Vagina (tissue), 2 donors: ENCODE data around the gene CPPED1. TPM values are rescaled to one million over a fixed set of nuclear protein-coding genes. Genes with fewer than 3 reads are reported as not detected.

Source experiments
- DNase-seq, 2 donors: peaks; one replicate each; pipeline ENCODE4 v3.0.0-alpha.2; 2017; ENCODE audit errors: extremely low spot score in 2 of 2
- H3K27ac ChIP-seq: fragments of 200-600 bp; sonication (generic); one replicate; pipeline ENCODE4 v1.5.1; 2019
- H3K27me3 ChIP-seq: fragments of 200-600 bp; sonication (generic); one replicate; pipeline ENCODE4 v1.5.1; 2019
- H3K36me3 ChIP-seq, 2 donors: fragments of 200-600 bp; sonication (generic); one replicate each; pipeline ENCODE4 v1.5.1; 2017 to 2019
- H3K4me1 ChIP-seq: fragments of 200-600 bp; sonication (generic); one replicate; pipeline ENCODE4 v1.5.1; 2019
- H3K4me3 ChIP-seq, 2 donors: fragments of 200-600 bp; sonication (generic); 1 replicate in 1 of 2; 2 replicates in 1 of 2; pipeline ENCODE4 v1.5.1; 2016 to 2019
- H3K9me3 ChIP-seq: fragments of 200-600 bp; sonication (generic); one replicate; pipeline ENCODE4 v1.5.1; 2019
- POLR2A ChIP-seq, 2 donors: fragments of 450-650 bp; IDR thresholded peaks; one replicate each; pipeline ENCODE4 v1.6.1; 2017; ENCODE audit warnings: antibody characterized with exemption in 2 of 2, mild to moderate bottlenecking in 2 of 2, moderate library complexity in 2 of 2
- POLR2AphosphoS5 ChIP-seq, 2 donors: sonication (generic); formaldehyde crosslinking; IDR thresholded peaks; one replicate each; pipeline ENCODE4 v1.9.0; 2017; ENCODE audit warnings: antibody characterized with exemption in 2 of 2, mild to moderate bottlenecking in 2 of 2, low read depth in 1 of 2; ENCODE audit not compliant: insufficient read depth in 1 of 2
- intact Hi-C: fragments of 100-400 bp; cut with DNase I; formaldehyde crosslinking; loops from one replicate; pipeline ENCODE4 v1.15.1; 2023
- total RNA-seq: library from RNA; depleted of rRNA; stranded (reverse); fragments of >200 nt; gene quantifications from one replicate; pipeline ENCODE4 v1.2.3, GENCODE V29; 2016
- TF ChIP-seq, protein P1 (sequence below), 3 experiments: fragments of 450-650 bp in 2 of 3; fragments of 200-600 bp in 1 of 3; sonication (generic) in 1 of 3; IDR thresholded peaks; one replicate each; pipeline ENCODE4 v1.5.1; 2017 to 2019; ENCODE audit warnings: antibody characterized with exemption in 3 of 3, mild to moderate bottlenecking in 2 of 3, moderate library complexity in 2 of 3

Gene CPPED1
- total RNA-seq, 1 donor from 2014 or later: 15.2 TPM

DNA sequence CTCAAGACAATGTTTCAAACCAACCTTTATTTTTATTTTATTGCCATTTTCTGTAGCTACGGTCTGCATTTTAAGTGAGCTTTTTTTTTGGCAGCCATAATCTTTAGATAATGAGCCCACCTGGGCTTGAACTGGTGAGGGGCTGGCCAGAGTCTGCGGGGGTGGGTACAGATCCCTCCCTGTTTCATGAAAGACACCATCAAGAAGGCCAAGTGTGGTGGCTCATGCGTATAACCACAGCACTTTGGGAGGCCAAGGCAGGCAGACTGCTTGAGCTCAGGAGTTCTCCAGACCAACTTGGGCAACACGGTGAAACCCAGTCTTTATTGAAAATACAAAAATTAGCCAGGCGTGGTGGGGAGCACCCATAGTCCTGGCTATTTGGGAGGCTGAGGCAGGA lies 113.7 kb downstream of the CPPED1 start:
- intact Hi-C loops: no loop called here

DNA sequence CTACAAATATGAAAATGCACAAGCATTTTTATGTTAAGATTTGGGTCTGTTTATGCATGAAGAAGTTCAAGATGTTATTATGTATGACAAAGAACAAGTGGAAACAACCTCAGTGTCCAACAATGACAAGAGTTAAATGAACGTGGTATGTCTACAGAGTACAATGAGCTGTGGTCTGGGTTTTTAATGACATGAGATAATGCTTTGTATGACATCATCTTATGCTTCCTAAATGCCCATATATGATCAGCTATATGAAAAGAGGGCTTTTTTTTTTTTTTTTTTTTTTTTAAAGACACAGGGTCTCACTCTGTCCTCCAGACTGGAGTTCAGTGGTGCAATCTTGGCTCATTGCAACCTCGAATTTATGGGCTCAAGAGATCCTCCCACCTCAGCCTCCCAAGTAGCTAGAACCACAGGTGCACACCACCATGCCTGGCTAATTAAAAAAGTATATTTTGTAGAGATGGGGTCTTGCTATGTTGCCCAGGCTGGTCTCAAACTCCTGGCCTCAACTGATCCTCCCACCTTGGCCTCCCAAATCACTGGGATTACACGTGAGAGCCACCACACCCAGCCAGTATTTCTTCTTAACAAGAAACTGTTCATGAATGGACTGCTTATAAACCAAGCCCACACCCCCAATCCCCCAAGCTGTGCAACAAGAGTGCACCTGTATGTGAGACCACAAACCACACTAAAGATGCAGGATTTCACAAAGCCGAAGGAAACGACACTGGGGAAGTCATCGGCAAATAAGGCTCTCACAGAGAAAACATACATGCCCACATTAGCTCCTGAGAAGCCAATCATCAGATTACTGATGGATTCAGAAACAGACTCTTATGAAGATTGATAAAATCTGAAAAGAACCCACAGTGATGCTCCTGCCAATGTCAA lies 114.5 kb downstream of the CPPED1 start:
- no peak overlapping the region for H3K4me3 ChIP-seq
- no peaks in the 10 kb centered on the region for H3K9me3 ChIP-seq
- H3K36me3 ChIP-seq: no peaks in the 10 kb centered on the region
- no peaks in the 10 kb centered on the region for H3K27me3 ChIP-seq
- TF ChIP-seq, protein P1, sequence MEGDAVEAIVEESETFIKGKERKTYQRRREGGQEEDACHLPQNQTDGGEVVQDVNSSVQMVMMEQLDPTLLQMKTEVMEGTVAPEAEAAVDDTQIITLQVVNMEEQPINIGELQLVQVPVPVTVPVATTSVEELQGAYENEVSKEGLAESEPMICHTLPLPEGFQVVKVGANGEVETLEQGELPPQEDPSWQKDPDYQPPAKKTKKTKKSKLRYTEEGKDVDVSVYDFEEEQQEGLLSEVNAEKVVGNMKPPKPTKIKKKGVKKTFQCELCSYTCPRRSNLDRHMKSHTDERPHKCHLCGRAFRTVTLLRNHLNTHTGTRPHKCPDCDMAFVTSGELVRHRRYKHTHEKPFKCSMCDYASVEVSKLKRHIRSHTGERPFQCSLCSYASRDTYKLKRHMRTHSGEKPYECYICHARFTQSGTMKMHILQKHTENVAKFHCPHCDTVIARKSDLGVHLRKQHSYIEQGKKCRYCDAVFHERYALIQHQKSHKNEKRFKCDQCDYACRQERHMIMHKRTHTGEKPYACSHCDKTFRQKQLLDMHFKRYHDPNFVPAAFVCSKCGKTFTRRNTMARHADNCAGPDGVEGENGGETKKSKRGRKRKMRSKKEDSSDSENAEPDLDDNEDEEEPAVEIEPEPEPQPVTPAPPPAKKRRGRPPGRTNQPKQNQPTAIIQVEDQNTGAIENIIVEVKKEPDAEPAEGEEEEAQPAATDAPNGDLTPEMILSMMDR (IDR thresholded peaks at IDR 0.05): no peak
- TF ChIP-seq POLR2A (IDR thresholded peaks at IDR 0.05) (no peak), POLR2AphosphoS5 (IDR thresholded peaks at IDR 0.05; ENCODE audit: insufficient read depth in 1 of 2, low read depth in 1 of 2) (no peak)
- no peak overlapping the region for H3K27ac ChIP-seq
- intact Hi-C loops: no loop called here
- H3K4me1 ChIP-seq: no peaks in the 10 kb centered on the region
- no peak for DNase-seq

More for the DNA sequence above, 113.7 kb downstream of the CPPED1 start:
- Histone ChIP-seq H3K27ac (no peak overlapping the region), H3K27me3 (no peaks in the 10 kb centered on the region), H3K4me1 (no peaks in the 10 kb centered on the region), H3K36me3 (no peaks in the 10 kb centered on the region), H3K4me3 (no peak overlapping the region), H3K9me3 (no peaks in the 10 kb centered on the region)
- TF ChIP-seq POLR2AphosphoS5 (IDR thresholded peaks at IDR 0.05; ENCODE audit: insufficient read depth in 1 of 2, low read depth in 1 of 2) (no peak), POLR2A (IDR thresholded peaks at IDR 0.05) (no peak)
- TF ChIP-seq, protein P1 (IDR thresholded peaks at IDR 0.05): no peak
- no peak for DNase-seq

GRCh38 chr16:12685806-12686205 lies 117.9 kb downstream of the CPPED1 start:
- Histone ChIP-seq H3K36me3 (no peaks in the 10 kb centered on the region), H3K27ac (no peak overlapping the region), H3K4me3 (no peak overlapping the region), H3K4me1 (no peaks in the 10 kb centered on the region), H3K9me3 (no peaks in the 10 kb centered on the region), H3K27me3 (no peaks in the 10 kb centered on the region)
- intact Hi-C loops: no loop called here
- DNase-seq: no peak
- no peak for TF ChIP-seq POLR2AphosphoS5 (IDR thresholded peaks at IDR 0.05; ENCODE audit: insufficient read depth in 1 of 2, low read depth in 1 of 2)
- TF ChIP-seq, protein P1 (IDR thresholded peaks at IDR 0.05): no peak
- TF ChIP-seq POLR2A (IDR thresholded peaks at IDR 0.05): no peak

- Histone ChIP-seq H3K4me1 (no peaks in the 10 kb centered on the region), H3K4me3 (no peak overlapping the region), H3K27ac (no peak overlapping the region), H3K27me3 (no peaks in the 10 kb centered on the region), H3K9me3 (no peaks in the 10 kb centered on the region), H3K36me3 (no peaks in the 10 kb centered on the region)
- intact Hi-C loops: no loop called here
- DNase-seq: no peak
- TF ChIP-seq POLR2AphosphoS5 (IDR thresholded peaks at IDR 0.05; ENCODE audit: insufficient read depth in 1 of 2, low read depth in 1 of 2) (no peak), POLR2A (IDR thresholded peaks at IDR 0.05) (no peak)
- TF ChIP-seq, protein P1 (IDR thresholded peaks at IDR 0.05): no peak
Observed at GRCh38 chr16:12682432-12683165, 121.1 kb downstream of the CPPED1 start.
